Activated T-cell treated with anti-CD3 and anti-CD28 coated beads, Interleukin-2, amount 50 U/mL, for 4 hours (primary cell): ENCODE measurements around the gene UROC1. TPM values are rescaled to one million over a fixed set of nuclear protein-coding genes. Genes with fewer than 3 reads are reported as not detected.

Source experiments
- ATAC-seq, 2 donors: fragments of 200-7000 bp; cut with Tn5 transposase; one replicate each; pipeline ENCODE4 v1.10.0; 2021
- DNase-seq: peaks from one replicate; pipeline ENCODE4 v3.0.0-alpha.2; 2020
- H3K27me3 Mint-ChIP-seq: one replicate; pipeline ENCODE4 v1.8.0; 2021; ENCODE audit warnings: low read depth, mixed read lengths
- H3K36me3 Mint-ChIP-seq: one replicate; pipeline ENCODE4 v1.8.0; 2022; ENCODE audit warnings: mixed read lengths; ENCODE audit not compliant: insufficient read depth
- H3K4me1 Mint-ChIP-seq: one replicate; pipeline ENCODE4 v1.8.0; 2021; ENCODE audit warnings: low read depth, mixed read lengths
- H3K4me3 Mint-ChIP-seq: one replicate; pipeline ENCODE4 v1.8.0; 2021; ENCODE audit warnings: mild to moderate bottlenecking, moderate library complexity, mixed read lengths
- H3K9me3 Mint-ChIP-seq: one replicate; pipeline ENCODE4 v1.8.0; 2021; ENCODE audit warnings: mixed read lengths
- total RNA-seq, 3 donors: library from RNA; stranded (reverse); gene quantifications; one replicate each; pipeline ENCODE4 v1.2.1, GENCODE V29; 2021

Gene UROC1
- total RNA-seq, 3 donors from 2014 or later: not detected

GRCh38 chr3:126480861-126481260 lies 36.7 kb downstream of the UROC1 start:
- peaks cover 5% of the 10 kb centered on the region for H3K4me1 Mint-ChIP-seq
- no peaks in the 10 kb centered on the region for H3K36me3 Mint-ChIP-seq
- H3K27me3 Mint-ChIP-seq: no peaks in the 10 kb centered on the region
- ATAC-seq (no peak), DNase-seq (no peak)
- H3K4me3 Mint-ChIP-seq: no peak overlapping the region
- no peaks in the 10 kb centered on the region for H3K9me3 Mint-ChIP-seq

- Mint-ChIP-seq H3K4me1 (peaks cover 5% of the 10 kb centered on the region), H3K36me3 (no peaks in the 10 kb centered on the region), H3K4me3 (no peak overlapping the region), H3K9me3 (no peaks in the 10 kb centered on the region), H3K27me3 (no peaks in the 10 kb centered on the region)
- ATAC-seq: no peak
- DNase-seq: no peak
These were observed 37.4 kb downstream of the UROC1 start for GRCh38 chr3:126480206-126480605.

GRCh38 chr3:126479642-126480041 lies 37.9 kb downstream of the UROC1 start:
- no peaks in the 10 kb centered on the region for H3K27me3 Mint-ChIP-seq
- H3K36me3 Mint-ChIP-seq: no peaks in the 10 kb centered on the region
- DNase-seq (no peak), ATAC-seq (no peak)
- H3K4me1 Mint-ChIP-seq: peaks cover 7% of the 10 kb centered on the region
- H3K9me3 Mint-ChIP-seq: no peaks in the 10 kb centered on the region
- no peak overlapping the region for H3K4me3 Mint-ChIP-seq

GRCh38 chr3:126478581-126479310 lies 38.8 kb downstream of the UROC1 start:
- ATAC-seq (no peak), DNase-seq (no peak)
- Mint-ChIP-seq H3K36me3 (peaks cover under 1% of the 10 kb centered on the region), H3K4me1 (peaks cover 16% of the 10 kb centered on the region), H3K27me3 (no peaks in the 10 kb centered on the region), H3K4me3 (no peak overlapping the region), H3K9me3 (no peaks in the 10 kb centered on the region)

GRCh38 chr3:126477061-126477380 lies 40.6 kb downstream of the UROC1 start:
- peaks cover 11% of the 10 kb centered on the region for H3K36me3 Mint-ChIP-seq
- no peaks in the 10 kb centered on the region for H3K9me3 Mint-ChIP-seq
- DNase-seq (no peak), ATAC-seq (no peak)
- H3K4me1 Mint-ChIP-seq: peaks cover 33% of the 10 kb centered on the region
- peak overlapping the region; percentile 70 for H3K4me3 Mint-ChIP-seq
- H3K27me3 Mint-ChIP-seq: no peaks in the 10 kb centered on the region

- DNase-seq: no peak
- Mint-ChIP-seq H3K4me1 (peaks cover 37% of the 10 kb centered on the region), H3K36me3 (peaks cover 11% of the 10 kb centered on the region), H3K27me3 (no peaks in the 10 kb centered on the region), H3K9me3 (no peaks in the 10 kb centered on the region), H3K4me3 (peak overlapping the region; percentile 81)
- ATAC-seq: peak; percentile 39
These were observed 41.2 kb downstream of the UROC1 start for GRCh38 chr3:126476166-126477060.

- DNase-seq (peak; percentile 93), ATAC-seq (peak; percentile 84 to 85)
- Mint-ChIP-seq H3K9me3 (no peaks in the 10 kb centered on the region), H3K27me3 (no peaks in the 10 kb centered on the region), H3K36me3 (peaks cover 16% of the 10 kb centered on the region), H3K4me3 (peak within 1 kb of the TSS; percentile 89), H3K4me1 (peaks cover 45% of the 10 kb centered on the region)
These were observed 42.0 kb downstream of the UROC1 start, which contains the start of gene ZXDC for GRCh38 chr3:126475413-126476114. TSS of gene ZXDC (minus strand) at chr3:126475891. CDS start at chr3:126475865, 26 bp downstream.

- Mint-ChIP-seq H3K36me3 (peaks cover 22% of the 10 kb centered on the region), H3K4me1 (peaks cover 48% of the 10 kb centered on the region), H3K4me3 (peak overlapping the region; percentile 89), H3K9me3 (no peaks in the 10 kb centered on the region), H3K27me3 (no peaks in the 10 kb centered on the region)
- ATAC-seq (peak; percentile 1 to 5), DNase-seq (peak; percentile 33)
These were observed 42.8 kb downstream of the UROC1 start for GRCh38 chr3:126474498-126475412.

- H3K36me3 Mint-ChIP-seq: peaks cover 33% of the 10 kb centered on the region
- peak overlapping the region; percentile 89 for H3K4me3 Mint-ChIP-seq
- H3K4me1 Mint-ChIP-seq: peaks cover 58% of the 10 kb centered on the region
- H3K9me3 Mint-ChIP-seq: no peaks in the 10 kb centered on the region
- ATAC-seq (no peak), DNase-seq (no peak)
- H3K27me3 Mint-ChIP-seq: no peaks in the 10 kb centered on the region
These were observed 44.0 kb downstream of the UROC1 start for GRCh38 chr3:126473292-126474168.

GRCh38 chr3:126472277-126473006 lies 45.1 kb downstream of the UROC1 start:
- Mint-ChIP-seq H3K27me3 (no peaks in the 10 kb centered on the region), H3K4me3 (peak overlapping the region; percentile 89), H3K9me3 (no peaks in the 10 kb centered on the region), H3K4me1 (peaks cover 64% of the 10 kb centered on the region), H3K36me3 (peaks cover 40% of the 10 kb centered on the region)
- no peak for DNase-seq
- no peak for ATAC-seq

GRCh38 chr3:126469479-126469878 lies 48.1 kb downstream of the UROC1 start:
- no peaks in the 10 kb centered on the region for H3K9me3 Mint-ChIP-seq
- H3K36me3 Mint-ChIP-seq: peaks cover 57% of the 10 kb centered on the region
- H3K27me3 Mint-ChIP-seq: no peaks in the 10 kb centered on the region
- ATAC-seq: no peak
- H3K4me1 Mint-ChIP-seq: peaks cover 61% of the 10 kb centered on the region
- no peak for DNase-seq
- H3K4me3 Mint-ChIP-seq: no peak overlapping the region

- H3K4me1 Mint-ChIP-seq: peaks cover 48% of the 10 kb centered on the region
These were observed 49.3 kb downstream of the UROC1 start for GRCh38 chr3:126468028-126468891.

More at GRCh38 chr3:126468028-126468891, 49.3 kb downstream of the UROC1 start:
- Mint-ChIP-seq H3K9me3 (no peaks in the 10 kb centered on the region), H3K4me3 (no peak overlapping the region), H3K36me3 (peaks cover 59% of the 10 kb centered on the region), H3K27me3 (no peaks in the 10 kb centered on the region)
- DNase-seq: no peak
- no peak for ATAC-seq
